ENCODE data around the gene PIGK. TPM values are rescaled to one million over a fixed set of nuclear protein-coding genes. Genes with fewer than 3 reads are reported as not detected.
"Not testable (repeated sequence)": the region's sequence is repeated elsewhere in the genome, so short reads cannot be mapped to it uniquely, and the experiment has no call there.

PIGK gene
- 18.9 and 22.3 TPM in 2 replicates for total RNA-seq

DNA sequence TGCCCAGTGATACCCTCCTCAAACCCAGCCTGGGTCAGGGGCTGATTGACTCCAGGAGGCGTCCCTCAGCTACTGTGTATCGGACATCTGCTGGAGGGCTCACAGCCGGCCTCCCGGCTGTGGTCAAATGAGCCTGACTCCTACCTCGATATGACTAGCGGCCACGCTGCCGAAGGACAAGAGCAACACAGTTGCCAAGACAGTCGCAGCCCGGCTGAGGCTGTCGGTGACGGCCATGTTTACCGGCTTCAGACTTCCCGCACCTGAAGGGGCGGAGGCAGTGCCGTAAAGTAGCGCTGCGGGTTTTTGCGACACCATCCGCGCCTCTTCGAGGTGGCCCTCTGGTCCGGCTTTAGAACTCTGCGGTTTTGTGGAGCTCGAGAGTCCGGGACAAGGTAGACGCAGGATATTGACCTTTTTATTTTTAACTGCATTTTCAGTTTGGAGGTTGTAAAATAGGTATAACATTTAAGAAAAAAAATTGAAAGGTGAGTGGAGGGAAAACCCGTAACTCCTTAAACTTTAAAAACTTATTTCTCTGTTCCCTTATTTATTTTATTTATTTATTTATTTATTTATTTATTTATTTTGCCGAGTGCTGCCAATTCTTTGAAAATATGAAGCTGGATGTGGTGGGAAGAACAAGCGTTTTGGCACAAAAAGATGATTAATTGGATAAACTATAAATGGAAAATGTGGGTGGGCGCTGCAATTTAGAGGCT is at the start of gene PIGK:
Gene PIGK (minus strand): TSS at position 265 of the 722 bp plus-strand sequence. CDS start 28 bp downstream, at position 237.
- intact Hi-C loops (cut with micrococcal nuclease) = loop anchor here (1.0 to 10.0 kb wide), 14 partner anchors 63 to 1495 kb away; partner anchors contain the start of genes ACADM, AK5, FUBP1 and IFI44L

DNA sequence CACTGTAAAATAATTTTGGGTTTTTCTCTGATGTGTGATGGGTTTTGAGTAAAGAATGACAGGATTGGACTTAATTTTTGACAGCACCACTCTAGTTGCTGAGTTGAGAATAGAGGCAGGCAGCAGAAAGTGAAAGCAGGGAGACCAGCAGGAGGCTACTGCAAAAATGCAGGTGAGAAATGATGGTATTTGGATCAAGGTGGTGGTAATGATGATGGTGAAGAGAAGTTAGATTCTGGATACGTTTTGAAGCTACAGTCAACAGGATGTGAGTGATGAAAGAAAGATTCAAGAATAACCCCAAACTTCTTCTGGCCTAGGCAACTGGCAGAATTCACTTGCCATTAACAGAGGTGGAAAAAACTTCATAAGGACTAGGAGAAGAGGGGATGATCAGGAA is 47.8 kb upstream of the PIGK start:
- intact Hi-C loops (cut with micrococcal nuclease) = no loop called here

DNA sequence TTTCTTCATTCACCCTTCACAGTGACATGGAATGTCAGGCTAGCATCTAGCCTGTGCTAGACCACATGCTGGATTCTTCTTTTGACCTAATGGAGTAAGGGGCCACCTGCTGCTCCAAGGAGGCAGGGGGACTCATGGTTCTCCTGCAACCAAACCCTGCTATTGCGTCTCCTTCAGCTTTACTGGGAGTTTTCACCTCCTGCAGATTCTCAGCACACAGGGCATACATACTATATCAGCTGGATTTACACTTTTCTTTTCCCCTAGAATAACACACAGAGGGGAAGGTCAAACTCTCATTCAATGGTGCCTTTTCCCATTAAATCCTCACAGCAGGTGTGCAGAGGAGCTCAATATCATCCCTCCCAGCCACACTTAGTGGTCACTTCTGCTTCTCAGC is 46.0 kb upstream of the PIGK start:
- intact Hi-C loops (cut with micrococcal nuclease) = no loop called here

DNA sequence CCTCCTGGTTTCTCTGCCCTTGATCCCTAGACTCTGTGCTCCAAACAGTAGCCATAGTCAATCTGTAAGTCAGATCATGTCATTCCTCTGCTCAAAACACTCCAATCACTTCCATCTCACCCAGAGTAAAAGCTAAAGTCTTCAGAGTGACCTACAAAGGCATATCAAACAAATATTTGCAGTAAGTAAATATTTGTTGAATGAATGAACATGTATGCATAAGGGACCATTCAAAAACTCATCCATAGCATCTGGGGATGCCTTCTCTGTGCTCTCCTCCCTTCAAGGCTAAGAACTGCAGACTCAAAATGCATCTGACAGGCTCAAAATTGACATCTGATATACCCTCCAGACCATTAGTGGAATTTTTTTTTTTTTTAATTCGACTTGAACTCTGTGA is 44.5 kb upstream of the PIGK start:
- intact Hi-C loops (cut with micrococcal nuclease) = no loop called here

DNA sequence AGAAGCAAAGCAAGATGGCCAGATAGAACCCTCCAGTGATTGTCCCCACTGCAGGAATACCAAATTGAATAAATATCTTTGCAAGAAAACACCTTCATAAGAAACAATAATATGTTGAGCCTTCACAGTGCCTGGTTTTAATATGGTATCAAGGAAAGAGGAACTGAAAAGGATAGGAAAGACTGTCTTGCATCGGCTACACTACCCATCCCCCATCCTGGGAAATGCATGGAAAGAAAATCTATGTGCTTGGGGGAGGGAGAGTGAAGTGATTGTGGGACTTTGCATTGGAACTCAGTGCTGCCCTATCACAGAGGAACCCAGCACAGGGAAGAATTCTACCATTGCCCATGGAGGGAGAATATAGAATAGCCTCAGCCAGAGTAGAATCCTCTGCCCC is 34.0 kb upstream of the PIGK start:
- intact Hi-C loops (cut with micrococcal nuclease) = no loop called here

DNA sequence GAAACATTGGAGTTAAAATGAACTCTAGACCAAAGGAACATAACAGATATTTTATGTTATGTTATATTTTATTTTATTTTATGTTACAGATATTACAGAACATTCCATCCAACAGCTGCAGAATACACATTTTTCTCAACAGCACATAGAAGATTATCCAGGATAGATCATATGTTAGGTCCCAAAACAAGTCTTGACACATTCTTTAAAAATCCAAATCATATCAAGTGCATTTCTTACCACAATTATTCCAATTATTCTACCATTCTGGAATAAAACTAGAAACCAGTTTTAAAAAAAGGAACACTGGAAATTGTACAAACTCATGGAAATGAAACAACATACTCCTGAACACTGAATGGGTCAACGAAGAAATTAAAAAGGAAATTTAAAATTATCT is 30.9 kb upstream of the PIGK start:
- intact Hi-C loops (cut with micrococcal nuclease) = no loop called here

DNA sequence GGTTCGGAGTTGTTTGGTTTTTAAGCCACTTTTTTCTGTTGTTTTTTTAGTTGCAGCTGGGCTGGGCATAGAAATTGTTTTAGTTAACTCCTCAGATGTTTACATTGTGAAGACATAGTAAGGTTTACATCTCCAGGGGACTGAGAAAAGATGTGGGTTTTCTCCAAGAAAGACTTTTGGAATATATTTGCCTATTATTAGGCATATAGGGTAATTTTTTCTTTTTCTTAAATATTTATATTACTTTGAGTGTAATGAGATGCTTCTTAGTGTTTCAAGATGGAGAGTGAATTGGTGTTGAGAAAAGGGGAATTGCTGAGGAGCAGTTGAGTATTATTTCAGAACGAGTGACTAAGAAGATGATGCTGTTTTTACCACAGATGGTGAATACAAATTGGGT is 26.6 kb upstream of the PIGK start:
- intact Hi-C loops (cut with micrococcal nuclease) = no loop called here

DNA sequence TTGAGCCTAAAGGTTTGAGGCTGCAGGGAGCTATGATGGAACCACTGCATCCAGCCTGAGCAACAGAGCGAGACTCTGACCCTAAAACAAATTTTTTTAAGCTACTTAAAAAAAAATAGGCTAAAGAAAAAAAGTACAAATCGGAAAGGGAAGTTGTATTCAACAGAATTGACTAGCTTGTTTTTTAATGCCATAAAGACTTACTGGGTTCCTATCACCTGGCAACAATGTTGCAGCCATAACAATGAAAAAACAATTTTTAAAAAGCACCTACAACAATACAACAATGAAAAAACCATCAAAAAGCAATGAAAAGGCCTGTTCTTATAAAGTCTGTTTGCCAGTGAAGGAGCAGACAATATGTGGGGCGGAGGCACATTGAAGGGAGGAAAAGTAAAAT is 20.1 kb upstream of the PIGK start:
- intact Hi-C loops (cut with micrococcal nuclease) = no loop called here

DNA sequence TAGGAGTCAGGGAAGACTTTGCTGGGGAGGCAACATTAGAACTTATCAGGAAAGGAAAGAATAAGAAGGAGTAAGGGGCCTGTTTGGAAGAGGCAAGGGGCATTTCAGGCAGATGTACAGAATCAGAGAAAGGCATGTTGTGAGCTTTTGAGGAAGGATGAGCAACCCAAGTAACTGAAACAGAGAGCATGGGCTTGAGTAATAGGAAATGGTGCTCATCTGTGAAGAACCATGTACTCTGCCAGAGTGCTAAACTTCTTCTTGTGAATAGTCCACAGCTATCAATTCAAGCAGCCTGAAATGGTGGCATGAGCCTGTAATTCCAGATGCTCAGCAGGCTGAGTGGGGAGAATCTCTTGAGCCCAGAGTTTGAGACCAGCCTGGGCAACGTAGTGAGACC is 19.2 kb upstream of the PIGK start:
- intact Hi-C loops (cut with micrococcal nuclease) = no loop called here

DNA sequence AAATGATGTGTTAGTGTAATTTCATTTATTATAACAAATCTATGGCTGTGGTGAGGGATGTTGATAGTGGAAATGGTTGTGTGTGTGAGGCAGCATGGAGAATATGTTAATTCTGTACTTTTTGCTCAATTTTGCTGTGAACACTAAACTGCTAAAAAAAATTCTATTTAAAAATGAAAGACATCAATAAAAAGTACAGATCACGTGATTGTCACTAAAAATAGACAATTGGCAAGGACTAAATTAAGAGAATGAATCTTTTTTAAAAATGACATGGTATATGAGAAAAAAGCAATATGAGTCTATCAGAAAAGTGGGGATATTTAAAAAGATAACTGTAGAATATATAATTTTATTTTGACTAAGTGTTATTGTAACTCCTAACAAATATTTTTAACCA is 15.7 kb upstream of the PIGK start:
- intact Hi-C loops (cut with micrococcal nuclease) = no loop called here

DNA sequence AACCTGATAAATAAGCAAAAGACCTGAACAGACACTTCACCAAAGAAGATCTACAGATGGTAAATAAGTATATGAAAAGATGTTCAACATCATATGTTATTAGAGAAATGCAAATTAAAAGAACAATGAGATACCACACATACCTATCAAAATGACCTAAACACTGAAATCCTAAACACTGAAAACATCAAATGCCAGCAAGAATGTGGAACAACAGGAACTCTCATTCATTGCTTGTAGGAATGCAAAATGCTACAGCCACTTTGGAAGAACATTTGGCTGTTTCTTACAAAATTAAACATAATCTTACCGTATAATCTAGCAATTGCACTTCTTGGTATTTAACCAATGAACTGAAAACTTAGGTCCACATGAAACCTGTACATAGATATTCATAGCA is 14.9 kb upstream of the PIGK start:
- intact Hi-C loops (cut with micrococcal nuclease) = no loop called here

DNA sequence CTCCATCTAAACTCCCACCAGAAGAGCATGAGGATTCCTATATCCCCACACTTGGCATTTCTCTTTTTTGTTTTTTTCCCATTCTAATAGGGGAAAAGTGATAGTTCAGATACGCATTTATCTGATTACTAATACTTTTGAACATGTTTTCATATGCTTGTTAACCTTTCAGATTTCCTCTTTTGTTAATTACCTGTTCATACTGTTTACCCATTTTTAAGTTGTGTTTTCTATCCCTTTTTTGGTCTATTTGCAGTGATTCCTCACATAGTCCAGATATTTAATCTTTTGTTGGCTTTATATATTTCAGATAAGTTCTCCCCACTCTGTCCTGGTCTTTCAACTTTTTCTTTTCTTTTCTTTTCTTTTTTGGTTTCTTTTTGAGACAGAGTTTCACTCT is 13.6 kb upstream of the PIGK start:
- intact Hi-C loops (cut with micrococcal nuclease) = no loop called here

DNA sequence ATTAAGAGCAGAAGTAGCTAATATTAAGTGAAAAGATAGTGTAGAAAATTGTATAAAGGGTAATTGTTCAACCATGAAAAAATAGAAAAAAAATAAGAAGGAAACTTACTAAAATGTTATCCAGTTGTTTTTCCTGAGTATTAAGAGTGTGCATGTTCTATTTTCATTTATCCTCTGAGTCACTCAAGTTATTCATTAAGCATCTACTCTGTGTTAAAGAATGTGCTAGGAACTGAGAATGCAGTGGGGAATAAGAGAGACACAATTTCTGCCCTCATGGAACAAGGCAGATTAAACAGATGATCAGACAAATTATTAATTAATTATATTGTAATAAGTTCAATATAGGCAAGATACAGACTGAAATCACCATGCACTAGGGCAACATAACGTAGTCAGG is 10.8 kb upstream of the PIGK start:
- intact Hi-C loops (cut with micrococcal nuclease) = no loop called here

DNA sequence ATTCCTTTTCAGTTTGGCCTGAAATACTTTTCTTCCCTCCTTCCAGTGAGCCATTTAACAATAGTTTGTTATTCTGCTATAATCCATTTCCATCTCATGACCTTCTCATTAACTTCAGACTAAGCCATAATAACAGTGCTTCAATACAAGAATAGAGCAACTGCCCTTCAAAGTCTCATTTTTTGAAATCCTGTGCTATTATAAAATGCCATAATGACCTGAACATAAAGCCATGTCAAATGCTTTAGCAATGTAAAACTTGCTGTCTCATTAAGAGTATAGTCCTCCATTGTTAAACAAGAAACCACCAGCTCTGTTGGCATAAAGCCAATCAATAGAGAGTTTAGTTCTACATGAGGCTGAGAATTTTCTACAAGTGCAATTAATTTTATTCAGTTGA is 9.6 kb upstream of the PIGK start:
- intact Hi-C loops (cut with micrococcal nuclease) = no loop called here

DNA sequence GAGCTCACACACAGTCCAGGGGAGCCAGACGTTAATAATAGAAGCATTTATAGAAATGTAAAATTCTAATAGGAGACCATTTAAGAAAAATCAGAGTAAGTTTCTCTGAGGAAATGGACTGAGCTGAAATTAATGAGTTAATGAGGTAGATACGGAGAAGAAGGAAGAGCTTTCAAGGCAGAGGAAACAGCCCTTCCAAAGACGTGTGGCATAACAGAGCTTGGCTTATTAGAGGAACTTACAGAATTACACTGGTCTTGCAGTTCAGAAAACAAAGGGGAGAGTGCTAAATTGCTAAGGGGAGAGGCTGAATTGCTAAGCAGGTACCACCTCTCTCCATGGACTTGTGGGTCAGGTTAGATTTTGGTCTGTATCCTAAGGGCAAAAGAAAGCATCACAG is 8.2 kb upstream of the PIGK start:
- intact Hi-C loops (cut with micrococcal nuclease) = no loop called here

DNA sequence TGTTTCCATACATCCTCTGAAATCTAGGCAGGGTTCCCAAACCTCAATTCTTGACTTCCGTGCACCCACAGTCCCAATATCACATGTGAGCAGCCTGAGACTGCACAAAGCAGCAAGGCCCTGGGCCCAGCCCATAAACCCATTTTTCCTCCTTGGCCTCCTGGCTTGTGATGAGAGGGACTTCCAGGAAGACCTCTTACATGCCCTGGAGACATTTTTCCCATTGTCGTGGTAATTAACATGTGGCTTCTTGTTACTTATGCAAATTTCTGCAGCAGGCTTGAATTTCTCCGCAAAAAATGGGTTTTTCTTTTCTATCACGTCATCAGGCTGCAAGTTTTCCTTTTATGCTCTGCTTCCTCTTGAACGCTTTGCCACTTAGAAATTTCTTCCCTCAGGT is 3.3 kb upstream of the PIGK start:
- intact Hi-C loops (cut with micrococcal nuclease) = no loop called here

DNA sequence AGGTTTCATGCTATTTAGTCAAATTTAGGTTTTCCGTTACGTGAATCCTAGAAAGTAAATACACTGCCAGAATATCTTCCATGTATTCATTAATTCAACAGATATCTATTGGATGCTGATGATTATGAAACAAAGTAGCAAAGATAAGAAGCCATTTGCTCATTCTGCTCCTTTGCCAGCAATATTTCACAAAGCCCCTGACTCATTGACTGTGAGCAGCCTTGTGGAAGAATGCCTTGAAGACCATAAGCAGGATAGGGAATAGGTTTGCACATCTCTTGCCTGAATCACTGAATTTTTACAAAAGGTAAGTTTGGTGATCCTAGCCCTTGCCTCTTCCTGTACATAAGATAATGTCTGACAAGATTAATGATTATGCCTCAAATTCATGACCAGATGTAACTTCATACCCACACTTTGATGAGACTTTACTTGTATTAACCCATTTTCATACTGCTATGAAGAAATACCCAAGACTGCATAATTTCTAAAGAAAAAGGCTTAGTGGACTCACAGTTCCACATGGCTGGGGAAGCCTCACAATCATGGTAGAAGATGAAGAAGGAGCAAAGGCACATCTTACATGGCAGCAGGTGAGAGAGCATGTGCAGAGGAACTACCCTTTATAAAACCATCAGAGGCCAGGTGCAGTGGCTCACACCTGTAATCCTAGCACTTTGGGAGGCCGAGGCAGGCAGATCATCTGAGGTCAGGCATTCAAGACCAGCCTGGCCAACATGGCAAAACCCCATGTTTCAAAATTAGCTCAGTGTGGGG is 1.6 kb upstream of the PIGK start:
- intact Hi-C loops (cut with micrococcal nuclease) = no loop called here

DNA sequence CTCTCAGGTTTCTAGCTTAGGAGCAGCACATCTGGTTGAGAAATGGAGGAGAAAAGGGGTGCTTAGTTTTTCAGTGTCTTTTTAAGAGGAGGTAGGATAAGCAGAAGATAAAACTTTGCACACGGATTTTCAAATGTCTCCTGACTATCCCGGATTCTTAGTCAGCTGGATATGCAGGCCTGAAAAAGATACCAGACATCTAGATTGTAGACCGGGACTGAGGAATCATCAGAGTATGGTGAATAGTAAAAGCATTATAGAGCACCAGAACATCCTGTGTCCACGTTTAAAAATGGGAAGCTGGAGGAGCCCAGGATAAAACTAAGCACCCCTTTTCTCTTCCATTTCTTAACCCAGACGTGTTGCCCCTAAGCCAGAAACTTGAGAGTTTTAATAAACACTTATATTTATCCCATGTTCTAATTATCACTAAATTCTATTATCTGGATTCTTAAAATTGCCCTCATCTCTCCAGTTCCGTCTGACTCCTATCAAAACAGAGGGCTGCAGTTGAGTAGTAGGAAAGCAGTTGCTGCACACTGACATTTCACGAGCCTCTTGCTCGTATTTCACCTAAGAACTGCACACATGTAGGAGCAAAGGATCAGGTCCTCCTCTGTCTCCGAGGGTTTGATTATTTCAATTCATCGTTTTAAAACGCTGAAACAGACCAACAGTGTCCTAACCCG is 609 bp downstream of the PIGK start:
- intact Hi-C loops (cut with micrococcal nuclease) = loop anchor here (1.0 to 10.0 kb wide), 14 partner anchors 64 to 1494 kb away; partner anchors contain the start of genes ACADM, AK5, FUBP1 and IFI44L

DNA sequence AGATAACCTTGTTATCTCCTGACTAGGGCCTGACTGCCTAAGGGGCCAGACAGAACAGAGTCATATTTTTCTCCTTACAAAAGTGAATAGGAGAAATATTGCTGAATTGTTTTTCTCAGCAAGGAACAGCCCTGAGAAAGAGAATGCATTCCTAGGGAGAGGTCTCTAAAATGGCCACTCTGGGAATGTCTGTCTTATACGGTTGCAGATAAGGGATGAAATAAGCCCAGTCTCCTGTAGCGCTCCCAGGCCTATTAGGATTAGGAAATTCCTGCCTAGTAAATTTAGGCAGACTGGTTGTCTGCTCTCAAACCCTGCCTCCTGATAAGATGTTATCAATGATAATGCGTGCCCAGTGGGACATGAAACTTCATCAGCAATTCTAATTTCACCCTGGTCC is 15.2 kb downstream of the PIGK start:
- intact Hi-C loops (cut with micrococcal nuclease) = not testable (repeated sequence)

DNA sequence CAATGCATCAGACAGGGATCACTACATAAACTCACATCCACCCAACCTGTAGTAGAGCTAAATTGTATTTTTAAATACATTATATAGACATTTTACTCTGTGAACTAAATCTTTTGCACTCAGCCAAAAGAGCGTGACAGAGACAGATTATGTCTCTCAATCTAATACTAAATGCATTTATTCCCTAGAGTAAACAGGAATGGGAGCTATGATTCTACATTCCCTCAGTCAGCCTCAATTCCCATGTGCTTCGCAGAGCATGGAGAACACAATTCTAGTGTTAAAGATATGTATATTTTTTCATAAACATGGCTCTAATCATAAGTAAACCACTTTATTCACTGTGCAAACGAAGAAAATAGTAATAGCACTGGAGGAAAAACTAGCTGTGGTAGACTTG is 16.5 kb downstream of the PIGK start:
- intact Hi-C loops (cut with micrococcal nuclease) = no loop called here

DNA sequence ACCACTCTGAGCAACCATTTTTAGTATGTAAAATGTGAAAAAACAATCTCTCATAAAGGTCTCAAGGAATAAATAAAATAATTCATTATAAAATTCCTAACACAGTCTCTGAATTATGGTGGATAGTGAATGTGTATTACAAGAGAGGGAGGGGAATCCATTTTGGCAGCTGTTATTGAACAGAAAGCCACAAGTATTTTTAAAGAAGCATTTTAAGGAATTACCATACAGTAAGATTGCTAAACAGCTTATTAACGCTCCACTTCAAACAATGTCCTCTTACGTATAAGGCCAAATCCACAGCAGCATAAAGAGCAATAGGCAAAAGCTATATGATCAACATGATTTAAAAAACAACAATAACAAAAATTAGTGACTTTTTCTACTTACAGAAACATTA is 18.4 kb downstream of the PIGK start:
- intact Hi-C loops (cut with micrococcal nuclease) = no loop called here

DNA sequence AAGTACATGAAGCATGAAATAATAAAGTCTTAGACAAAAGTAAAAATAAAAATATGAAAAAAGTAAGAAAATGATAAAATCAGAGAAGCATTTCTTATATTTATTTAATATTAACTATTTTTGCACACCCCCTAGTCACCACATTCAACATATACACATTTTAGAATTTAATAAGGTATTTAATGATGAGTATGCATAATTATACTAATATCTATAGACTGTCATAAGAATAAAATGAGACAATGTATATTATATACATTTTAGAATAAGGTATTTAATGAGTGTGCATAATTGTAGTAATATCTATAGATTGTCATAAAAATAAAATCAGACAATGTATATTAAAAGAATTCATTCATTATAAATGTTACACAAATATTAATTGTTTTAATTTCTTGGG is 18.9 kb downstream of the PIGK start:
- intact Hi-C loops (cut with micrococcal nuclease) = no loop called here
